H1 (cell line): ENCODE data around the gene ZHX3. TPM values are rescaled to one million over a fixed set of nuclear protein-coding genes. Genes with fewer than 3 reads are reported as not detected.

ENCODE experiments used
- CTCF ChIA-PET: fragments of 300-600 bp; sonication (Branson Sonifier 250); formaldehyde crosslinking; loops from one replicate; lab custom pipeline; 2021; ENCODE audit not compliant: partially characterized antibody; lab: Charles Lee
- POLR2A ChIA-PET: fragments of 300-600 bp; sonication (Branson Sonifier 250); formaldehyde crosslinking; loops from one replicate; lab custom pipeline; 2021; ENCODE audit warnings: inconsistent platforms; ENCODE audit not compliant: partially characterized antibody; lab: Charles Lee
- DNase-seq, 2 experiments: peaks; one replicate each; pipeline versions ENCODE4 v3.0.0 to v3.0.0-alpha.2; 2010 to 2022; ENCODE audit warnings: low spot score in 2 of 2, low read depth in 1 of 2, mixed read lengths in 1 of 2
- FAIRE-seq: peaks from 2 replicates; lab custom pipeline; 2011; peaks lifted over from hg19 to GRCh38; lab: Jason Lieb, UNC
- H2AFZ ChIP-seq: 2 replicates; pipeline ENCODE4 v1.8.1; 2012; ENCODE audit warnings: low read length, inconsistent platforms
- H2AK5ac ChIP-seq: 2 replicates; pipeline ENCODE4 v1.6.1; 2013; ENCODE audit warnings: low read depth, low read length
- H2BK120ac ChIP-seq: replicated peaks from 2 replicates; pipeline ENCODE3; 2013; ENCODE audit warnings: low read depth, low read length, inconsistent platforms
- H2BK12ac ChIP-seq: 2 replicates; pipeline ENCODE4 v1.6.1; 2013; ENCODE audit warnings: low read depth, low read length
- H2BK15ac ChIP-seq: 2 replicates; pipeline ENCODE4 v1.6.1; 2013; ENCODE audit warnings: low read length
- H2BK20ac ChIP-seq: 2 replicates; pipeline ENCODE4 v1.6.1; 2013; ENCODE audit warnings: low read length
- H2BK5ac ChIP-seq: 2 replicates; pipeline ENCODE4 v1.6.1; 2013; ENCODE audit warnings: low read depth, low read length
- H3K14ac ChIP-seq: 2 replicates; pipeline ENCODE4 v1.6.1; 2013; ENCODE audit warnings: inconsistent platforms; ENCODE audit not compliant: insufficient read length
- H3K18ac ChIP-seq: 2 replicates; pipeline ENCODE4 v1.6.1; 2013; ENCODE audit warnings: low read length; ENCODE audit errors: extremely low read depth
- H3K23ac ChIP-seq: 2 replicates; pipeline ENCODE4 v1.6.1; 2013; ENCODE audit warnings: inconsistent platforms; ENCODE audit not compliant: insufficient read length
- H3K23me2 ChIP-seq: 2 replicates; pipeline ENCODE4 v1.6.1; 2013; ENCODE audit warnings: low read depth, low read length
- H3K27ac ChIP-seq: 2 replicates; pipeline ENCODE4 v1.6.1; 2011; ENCODE audit warnings: low read depth, low read length, inconsistent platforms
- H3K27me3 ChIP-seq, 4 experiments: replicated peaks in 1 of 4; 1 replicate in 1 of 4; 2 replicates in 3 of 4; pipeline versions ENCODE4 v1.6.1 to v1.8.1; 2011 to 2013; ENCODE audit warnings: low read length in 3 of 4, mild to moderate bottlenecking in 3 of 4, inconsistent platforms in 2 of 4, mixed read lengths in 2 of 4, moderate library complexity in 1 of 4; ENCODE audit not compliant: control insufficient read depth in 3 of 4, insufficient read depth in 3 of 4; ENCODE audit errors: extremely low read depth in 1 of 4
- H3K36me3 ChIP-seq, 4 experiments: 2 replicates each; pipeline versions ENCODE4 v1.6.1 to v1.8.1; 2011 to 2013; ENCODE audit warnings: mild to moderate bottlenecking in 4 of 4, low read length in 3 of 4, moderate library complexity in 2 of 4, control low read depth in 1 of 4, inconsistent platforms in 1 of 4; ENCODE audit not compliant: insufficient read depth in 4 of 4, control insufficient read depth in 2 of 4
- H3K4ac ChIP-seq: replicated peaks from 2 replicates; pipeline ENCODE3; 2013; ENCODE audit warnings: low read length, low read depth, mixed read lengths, inconsistent platforms; ENCODE audit not compliant: insufficient read length
- H3K4me1 ChIP-seq, 4 experiments: replicated peaks in 1 of 4; 1 replicate in 1 of 4; 2 replicates in 3 of 4; pipeline versions ENCODE4 v1.6.1 to v1.8.1; 2011 to 2013; ENCODE audit warnings: low read length in 3 of 4, inconsistent platforms in 2 of 4, mixed read lengths in 1 of 4; ENCODE audit not compliant: insufficient read depth in 4 of 4, control insufficient read depth in 3 of 4
- H3K4me2 ChIP-seq, 2 experiments: 2 replicates each; pipeline versions ENCODE4 v1.6.1 to v1.8.1; 2011 to 2013; ENCODE audit warnings: low read depth in 2 of 2, low read length in 2 of 2, control low read depth in 1 of 2, inconsistent platforms in 1 of 2, mild to moderate bottlenecking in 1 of 2; ENCODE audit not compliant: insufficient read depth in 1 of 2
- H3K4me3 ChIP-seq, 4 experiments: fragments of 200-600, 300-600 bp in 1 of 4; sonication (generic), shearing (Covaris generic), sonication (Bioruptor Twin) in 1 of 4; 2 replicates each; pipeline versions ENCODE4 v1.5.1 to v1.8.1; 2011 to 2016; ENCODE audit warnings: low read length in 4 of 4, low read depth in 3 of 4, control low read depth in 2 of 4, inconsistent platforms in 2 of 4, mild to moderate bottlenecking in 2 of 4, mixed read lengths in 1 of 4, moderate library complexity in 1 of 4; ENCODE audit not compliant: insufficient read depth in 2 of 4; ENCODE audit errors: extremely low read depth in 1 of 4
- H3K56ac ChIP-seq: replicated peaks from 2 replicates; pipeline ENCODE3; 2013; ENCODE audit warnings: low read depth, mild to moderate bottlenecking, mixed read lengths, low read length, inconsistent platforms; ENCODE audit not compliant: insufficient read length
- H3K79me1 ChIP-seq: 2 replicates; pipeline ENCODE4 v1.6.1; 2013; ENCODE audit warnings: low read depth, low read length, control low read depth
- H3K79me2 ChIP-seq, 2 experiments: 2 replicates each; pipeline versions ENCODE4 v1.6.1 to v1.8.1; 2012 to 2013; ENCODE audit warnings: low read length in 2 of 2, mild to moderate bottlenecking in 2 of 2, inconsistent platforms in 1 of 2; ENCODE audit not compliant: insufficient read depth in 2 of 2, control insufficient read depth in 1 of 2
- H3K9ac ChIP-seq, 4 experiments: replicated peaks in 1 of 4; 1 replicate in 1 of 4; 2 replicates in 3 of 4; pipeline versions ENCODE4 v1.6.1 to v1.8.1; 2011 to 2013; ENCODE audit warnings: low read depth in 3 of 4, low read length in 3 of 4, control low read depth in 2 of 4, mild to moderate bottlenecking in 2 of 4, moderate library complexity in 2 of 4, inconsistent platforms in 1 of 4; ENCODE audit errors: extremely low read depth in 1 of 4
- H3K9me3 ChIP-seq, 2 experiments: 2 replicates each; pipeline versions ENCODE4 v1.6.1 to v1.8.1; 2012 to 2013; ENCODE audit warnings: mild to moderate bottlenecking in 2 of 2, moderate library complexity in 2 of 2, control low read depth in 1 of 2, inconsistent platforms in 1 of 2, low read depth in 1 of 2, low read length in 1 of 2, mixed read lengths in 1 of 2; ENCODE audit not compliant: insufficient read depth in 2 of 2
- H4K20me1 ChIP-seq, 2 experiments: replicated peaks in 1 of 2; 2 replicates each; pipeline versions ENCODE3 to v1.8.1; 2011 to 2013; ENCODE audit warnings: inconsistent platforms in 2 of 2, low read length in 2 of 2, mild to moderate bottlenecking in 1 of 2; ENCODE audit not compliant: insufficient read depth in 2 of 2, control insufficient read depth in 1 of 2
- H4K5ac ChIP-seq: 2 replicates; pipeline ENCODE4 v1.6.1; 2013; ENCODE audit warnings: low read length, low read depth, mixed read lengths, inconsistent platforms; ENCODE audit not compliant: insufficient read length
- H4K8ac ChIP-seq: 2 replicates; pipeline ENCODE4 v1.8.0; 2013; ENCODE audit warnings: mild to moderate bottlenecking, moderate library complexity, low read length, inconsistent platforms; ENCODE audit not compliant: insufficient read depth; ENCODE audit errors: extremely low read depth
- H4K91ac ChIP-seq: replicated peaks from 2 replicates; pipeline ENCODE3; 2013; ENCODE audit warnings: low read length, mixed read lengths, inconsistent platforms; ENCODE audit not compliant: insufficient read length
- CTBP2 ChIP-seq: IDR thresholded peaks from 2 replicates; pipeline ENCODE4 v1.7.0; 2011; ENCODE audit warnings: borderline replicate concordance, mild to moderate bottlenecking, moderate library complexity, mixed read lengths, low read length; ENCODE audit not compliant: insufficient read depth, insufficient read length
- FOSL1 ChIP-seq: IDR thresholded peaks from 2 replicates; pipeline ENCODE4 v1.6.1; 2011; ENCODE audit warnings: mild to moderate bottlenecking, low read depth, low read length, moderate library complexity; ENCODE audit not compliant: insufficient read depth
- JUND ChIP-seq: IDR thresholded peaks from 2 replicates; pipeline ENCODE4 v1.6.1; 2011; ENCODE audit warnings: mild to moderate bottlenecking, improper control_type of control experiment, low read length
- KDM1A ChIP-seq: fragments of 200-600, 300-600 bp; sonication (generic); IDR thresholded peaks from 2 replicates; pipeline ENCODE4 v1.7.1; 2016; ENCODE audit warnings: mild to moderate bottlenecking, low read length, borderline replicate concordance
- SAP30 ChIP-seq: fragments of 300-600 bp; sonication (generic); IDR thresholded peaks from 2 replicates; pipeline ENCODE4 v1.7.1; 2012; ENCODE audit warnings: low read length, moderate library complexity, mild to moderate bottlenecking, inconsistent platforms; ENCODE audit not compliant: insufficient read depth, insufficient replicate concordance
- SIN3A ChIP-seq, 2 experiments: IDR thresholded peaks in 1 of 2; conservative IDR thresholded peaks in 1 of 2; 2 replicates each; pipeline ENCODE4 v1.6.1; 2011 to 2012; ENCODE audit warnings: low read length in 2 of 2, improper control_type of control experiment in 1 of 2, low read depth in 1 of 2, mild to moderate bottlenecking in 1 of 2
- SP2 ChIP-seq: IDR thresholded peaks from 2 replicates; pipeline ENCODE4 v1.6.1; 2012; ENCODE audit warnings: mild to moderate bottlenecking, low read length, inconsistent platforms
- TAF7 ChIP-seq: optimal IDR thresholded peaks from 2 replicates; pipeline ENCODE3; 2011; ENCODE audit warnings: low read depth, mild to moderate bottlenecking, inconsistent platforms, low read length, moderate library complexity, borderline replicate concordance
- WGBS, 2 experiments: shearing (Covaris generic) in 1 of 2; methylation state at CpG; one replicate each; pipeline versions ENCODE4 v1.1.6 to v1.1.7; 2013 to 2015; ENCODE audit warnings: low lambda C conversion rate in 2 of 2, mixed read lengths in 2 of 2, inconsistent platforms in 1 of 2, low coverage in 1 of 2, missing lambda C conversion rate in 1 of 2; ENCODE audit not compliant: insufficient replicate concordance in 2 of 2, insufficient coverage in 1 of 2, insufficient read length in 1 of 2; ENCODE audit errors: extremely low coverage in 1 of 2, missing lambda C conversion rate in 1 of 2; 5-methylcytosine and 5-hydroxymethylcytosine counted together
- polyA plus RNA-seq, 7 experiments: library from polyadenylated mRNA; depleted of rRNA in 3 of 7; stranded (reverse) in 5 of 7; unstranded in 2 of 7; fragments of >200 nt in 5 of 7; fragments of 200-250 nt in 2 of 7; gene quantifications; 1 replicate in 5 of 7; 2 replicates in 1 of 7; 4 replicates in 1 of 7; pipeline versions ENCODE4 v1.2.1 to v1.2.3, GENCODE V29; 2011 to 2013; ENCODE audit warnings: missing spikeins in 2 of 7, mixed read lengths in 2 of 7
- total RNA-seq: library from RNA; stranded (reverse); fragmentation: NEBNext Ultra II Directional; extraction: Animal tissue kit (Norgen Biotek cat#: 25700); gene quantifications from 2 replicates; pipeline ENCODE4 v1.2.1, GENCODE V29; 2021
- TF ChIP-seq, protein P1 (sequence below), 3 experiments: IDR thresholded peaks; 1 replicate in 2 of 3; 2 replicates in 1 of 3; pipeline versions ENCODE4 v1.5.1 to v1.6.1; 2011; ENCODE audit warnings: low read length in 3 of 3, mild to moderate bottlenecking in 3 of 3, inconsistent platforms in 2 of 3, low read depth in 1 of 3, moderate library complexity in 1 of 3; ENCODE audit not compliant: insufficient read depth in 1 of 3; ENCODE audit errors: control extremely low read depth in 1 of 3

Gene ZHX3
- total and polyA plus RNA-seq, 2 of the 8 experiments (the other 6 are each of a cell fraction or from before 2014, with no cell fraction given): 1.00 to 7.8 TPM

DNA sequence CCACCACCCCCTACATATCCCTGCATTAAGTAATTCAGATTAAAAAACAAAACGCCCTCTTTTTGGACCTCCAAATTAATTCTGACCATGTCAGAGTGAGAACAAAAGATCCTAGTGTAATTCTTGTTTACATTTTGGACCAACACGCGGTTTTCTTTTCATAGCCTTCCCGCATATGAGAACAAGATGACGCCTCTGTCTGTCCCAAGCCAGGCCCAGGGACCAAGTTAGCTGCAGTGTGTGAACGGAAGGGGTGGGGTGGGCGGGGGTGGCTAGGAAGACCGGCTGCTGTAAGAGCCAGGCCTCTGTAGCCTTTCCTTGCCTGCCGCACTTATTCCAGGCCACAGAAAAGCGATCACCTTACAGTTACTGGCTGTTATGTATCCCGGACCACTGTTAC, 112.2 kb downstream of the ZHX3 start:
- Histone ChIP-seq H4K91ac (no peak overlapping the region), H3K4me3 (no peak overlapping the region), H3K23ac (no peak overlapping the region), H3K56ac (no peak overlapping the region), H2BK15ac (no peak overlapping the region), H3K4me1 (no peaks in the 10 kb centered on the region), H3K18ac (no peak overlapping the region), H2BK120ac (no peak overlapping the region), H2BK5ac (no peak overlapping the region), H2AFZ (no peak overlapping the region), H3K4ac (no peak overlapping the region), H3K36me3 (no peaks in the 10 kb centered on the region), H3K23me2 (no peaks in the 10 kb centered on the region), H2AK5ac (no peak overlapping the region), H2BK12ac (no peak overlapping the region), H3K9me3 (no peaks in the 10 kb centered on the region), H3K79me1 (no peaks in the 10 kb centered on the region), H4K5ac (no peak overlapping the region), H3K4me2 (no peak overlapping the region), H2BK20ac (no peak overlapping the region), H3K79me2 (no peaks in the 10 kb centered on the region), H3K27ac (no peak overlapping the region), H4K8ac (no peak overlapping the region), H4K20me1 (no peaks in the 10 kb centered on the region), H3K14ac (no peak overlapping the region), H3K9ac (no peak overlapping the region), H3K27me3 (no peaks in the 10 kb centered on the region)
- FAIRE-seq (no peak), DNase-seq (no peak)
- POLR2A ChIA-PET: no interaction called here
- TF ChIP-seq SIN3A (conservative IDR thresholded peaks at IDR 0.05 in 1 of 2, IDR thresholded peaks at IDR 0.05 in 1 of 2; ENCODE audit: low read depth in 1 of 2, low read length in 2 of 2) (no peak), SAP30 (no peak), FOSL1 (no peak), TAF7 (no peak), JUND (no peak), SP2 (no peak), CTBP2 (no peak), KDM1A (no peak)
- TF ChIP-seq, protein P1, sequence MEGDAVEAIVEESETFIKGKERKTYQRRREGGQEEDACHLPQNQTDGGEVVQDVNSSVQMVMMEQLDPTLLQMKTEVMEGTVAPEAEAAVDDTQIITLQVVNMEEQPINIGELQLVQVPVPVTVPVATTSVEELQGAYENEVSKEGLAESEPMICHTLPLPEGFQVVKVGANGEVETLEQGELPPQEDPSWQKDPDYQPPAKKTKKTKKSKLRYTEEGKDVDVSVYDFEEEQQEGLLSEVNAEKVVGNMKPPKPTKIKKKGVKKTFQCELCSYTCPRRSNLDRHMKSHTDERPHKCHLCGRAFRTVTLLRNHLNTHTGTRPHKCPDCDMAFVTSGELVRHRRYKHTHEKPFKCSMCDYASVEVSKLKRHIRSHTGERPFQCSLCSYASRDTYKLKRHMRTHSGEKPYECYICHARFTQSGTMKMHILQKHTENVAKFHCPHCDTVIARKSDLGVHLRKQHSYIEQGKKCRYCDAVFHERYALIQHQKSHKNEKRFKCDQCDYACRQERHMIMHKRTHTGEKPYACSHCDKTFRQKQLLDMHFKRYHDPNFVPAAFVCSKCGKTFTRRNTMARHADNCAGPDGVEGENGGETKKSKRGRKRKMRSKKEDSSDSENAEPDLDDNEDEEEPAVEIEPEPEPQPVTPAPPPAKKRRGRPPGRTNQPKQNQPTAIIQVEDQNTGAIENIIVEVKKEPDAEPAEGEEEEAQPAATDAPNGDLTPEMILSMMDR (IDR thresholded peaks at IDR 0.05; ENCODE audit: control extremely low read depth in 1 of 3, insufficient read depth in 1 of 3, low read depth in 1 of 3, low read length in 3 of 3): no peak
- CTCF ChIA-PET: interaction anchor here (0.6 to 1.1 kb wide), 2 partner anchors 19 to 32 kb away, joined by 3 read pairs; no protein-coding TSS in a partner anchor
- WGBS, 2 experiments: 87% methylated on average over 7 of the region's 11 CpGs; no CpG with 5 or more reads in 1 of the 2 experiments
